Stomach (tissue), 9 donors: ENCODE results near the gene VWCE. TPM values are rescaled to one million over a fixed set of nuclear protein-coding genes. Genes with fewer than 3 reads are reported as not detected.
A peak's percentile ranks its signal among the peaks of the same experiment; 100 is the strongest.

Source experiments
- DNase-seq, 2 donors: peaks; one replicate each; pipeline versions ENCODE4 v3.0.0 to v3.0.0-alpha.2; 2013 to 2019
- H3K27ac ChIP-seq, 5 donors: fragments of 200-600 bp in 4 of 5; sonication (generic) in 4 of 5; one replicate each; pipeline ENCODE4 v1.5.1; 2013 to 2019; ENCODE audit warnings: mild to moderate bottlenecking in 1 of 5, moderate library complexity in 1 of 5
- H3K27me3 ChIP-seq, 3 donors: fragments of 200-600 bp; sonication (generic); one replicate each; pipeline ENCODE4 v1.5.1; 2017 to 2019; ENCODE audit warnings: mixed run types in 1 of 3
- H3K36me3 ChIP-seq, 4 donors: fragments of 200-600 bp; sonication (generic); 1 replicate in 3 of 4; 2 replicates in 1 of 4; pipeline ENCODE4 v1.5.1; 2016 to 2019
- H3K4me1 ChIP-seq, 4 donors: fragments of 200-600 bp; sonication (generic); one replicate each; pipeline ENCODE4 v1.5.1; 2016 to 2019
- H3K4me3 ChIP-seq, 4 donors: fragments of 200-600 bp; sonication (generic) in 3 of 4; one replicate each; pipeline ENCODE4 v1.5.1; 2016 to 2019; ENCODE audit warnings: mild to moderate bottlenecking in 1 of 4
- H3K9me3 ChIP-seq, 4 donors: fragments of 200-600 bp; sonication (generic); one replicate each; pipeline ENCODE4 v1.5.1; 2016 to 2019
- EP300 ChIP-seq: sonication (generic); formaldehyde crosslinking; IDR thresholded peaks from one replicate; pipeline ENCODE4 v1.6.1; 2017; ENCODE audit warnings: antibody characterized with exemption
- POLR2A ChIP-seq, 4 donors: fragments of 450-650 bp; IDR thresholded peaks; one replicate each; pipeline ENCODE4 v1.6.1; 2016; ENCODE audit warnings: antibody characterized with exemption in 4 of 4, control low read depth in 2 of 4, mild to moderate bottlenecking in 1 of 4, moderate library complexity in 1 of 4
- POLR2AphosphoS5 ChIP-seq, 3 donors: sonication (generic); formaldehyde crosslinking; IDR thresholded peaks; one replicate each; pipeline ENCODE4 v1.6.1; 2016; ENCODE audit warnings: antibody characterized with exemption in 3 of 3
- WGBS, 5 donors: extraction: QIAGEN DNeasy Blood & Tissue Kit in 3 of 5; methylation state at CpG; one replicate each; pipeline versions ENCODE4 v1.1.5 to v1.1.7; 2013 to 2018; 5-methylcytosine and 5-hydroxymethylcytosine counted together
- intact Hi-C: fragments of 100-400 bp; cut with DNase I; formaldehyde crosslinking; loops from one replicate; pipeline ENCODE4 v1.15.1; 2023; ENCODE audit warnings: low total_unique reads
- polyA plus RNA-seq, 3 donors: library from polyadenylated mRNA; stranded (reverse); fragments of 200-250 nt; gene quantifications; one replicate each; pipeline ENCODE4 v1.2.3, GENCODE V29; 2013
- total RNA-seq, 5 donors: library from RNA; depleted of rRNA; stranded (reverse); fragments of >200 nt; gene quantifications; one replicate each; pipeline versions ENCODE4 v1.1.0 to v1.2.3, GENCODE V29; 2014 to 2016
- TF ChIP-seq, protein P1 (sequence below), 7 experiments: fragments of 450-650 bp in 4 of 7; fragments of 200-600 bp in 3 of 7; sonication (generic) in 3 of 7; IDR thresholded peaks; one replicate each; pipeline ENCODE4 v1.5.1; 2016 to 2019; ENCODE audit warnings: antibody characterized with exemption in 7 of 7, control low read depth in 2 of 7, mild to moderate bottlenecking in 1 of 7
- donor health status: healthy with polysubstance abuse.
- donor health status: Bipolar disorder and iron deficiency.
- donor health status: healthy.

VWCE gene
- total and polyA plus RNA-seq, 8 donors = 0.45 to 4.6 (median 1.1) TPM; not detected in 2

DNA sequence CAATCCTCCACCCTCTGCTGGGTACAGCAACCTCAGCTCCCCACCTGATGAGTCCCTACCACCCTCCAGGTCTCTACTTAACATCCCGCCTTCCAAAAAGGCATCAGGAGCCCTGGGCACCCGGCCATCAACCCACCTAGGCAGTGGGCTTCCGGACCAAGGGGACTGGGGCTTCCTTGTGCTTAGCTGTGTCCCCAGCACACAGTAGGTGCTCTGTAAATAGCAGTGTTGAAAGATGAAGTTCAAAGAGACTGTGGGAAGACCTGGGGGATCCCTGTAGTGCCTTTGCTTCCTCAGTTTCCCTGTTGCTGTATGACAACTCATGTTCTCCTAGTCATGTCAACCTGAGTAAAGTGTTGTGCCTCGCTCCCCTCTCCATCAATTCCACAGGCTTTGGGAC is 21.0 kb downstream of the VWCE start:
- Histone ChIP-seq H3K36me3 (no peaks in the 10 kb centered on the region), H3K27me3 (peaks cover 0 to 8% (median 0%) of the 10 kb centered on the region in 3 donors), H3K9me3 (no peaks in the 10 kb centered on the region), H3K4me1 (peaks cover 0 to 11% (median 0%) of the 10 kb centered on the region in 4 donors), H3K4me3 (no peak overlapping the region), H3K27ac (no peak overlapping the region)
- DNase-seq = no peak
- intact Hi-C loops = no loop called here
- TF ChIP-seq, protein P1, sequence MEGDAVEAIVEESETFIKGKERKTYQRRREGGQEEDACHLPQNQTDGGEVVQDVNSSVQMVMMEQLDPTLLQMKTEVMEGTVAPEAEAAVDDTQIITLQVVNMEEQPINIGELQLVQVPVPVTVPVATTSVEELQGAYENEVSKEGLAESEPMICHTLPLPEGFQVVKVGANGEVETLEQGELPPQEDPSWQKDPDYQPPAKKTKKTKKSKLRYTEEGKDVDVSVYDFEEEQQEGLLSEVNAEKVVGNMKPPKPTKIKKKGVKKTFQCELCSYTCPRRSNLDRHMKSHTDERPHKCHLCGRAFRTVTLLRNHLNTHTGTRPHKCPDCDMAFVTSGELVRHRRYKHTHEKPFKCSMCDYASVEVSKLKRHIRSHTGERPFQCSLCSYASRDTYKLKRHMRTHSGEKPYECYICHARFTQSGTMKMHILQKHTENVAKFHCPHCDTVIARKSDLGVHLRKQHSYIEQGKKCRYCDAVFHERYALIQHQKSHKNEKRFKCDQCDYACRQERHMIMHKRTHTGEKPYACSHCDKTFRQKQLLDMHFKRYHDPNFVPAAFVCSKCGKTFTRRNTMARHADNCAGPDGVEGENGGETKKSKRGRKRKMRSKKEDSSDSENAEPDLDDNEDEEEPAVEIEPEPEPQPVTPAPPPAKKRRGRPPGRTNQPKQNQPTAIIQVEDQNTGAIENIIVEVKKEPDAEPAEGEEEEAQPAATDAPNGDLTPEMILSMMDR (IDR thresholded peaks at IDR 0.05) = no peak
- TF ChIP-seq POLR2AphosphoS5 (IDR thresholded peaks at IDR 0.05) = no peak
- TF ChIP-seq POLR2A (IDR thresholded peaks at IDR 0.05) = no peak
- TF ChIP-seq EP300 = no peak
- WGBS, 5 donors = 84 to 97% (median 95%) methylated on average over 4 of the region's 4 CpGs

DNA sequence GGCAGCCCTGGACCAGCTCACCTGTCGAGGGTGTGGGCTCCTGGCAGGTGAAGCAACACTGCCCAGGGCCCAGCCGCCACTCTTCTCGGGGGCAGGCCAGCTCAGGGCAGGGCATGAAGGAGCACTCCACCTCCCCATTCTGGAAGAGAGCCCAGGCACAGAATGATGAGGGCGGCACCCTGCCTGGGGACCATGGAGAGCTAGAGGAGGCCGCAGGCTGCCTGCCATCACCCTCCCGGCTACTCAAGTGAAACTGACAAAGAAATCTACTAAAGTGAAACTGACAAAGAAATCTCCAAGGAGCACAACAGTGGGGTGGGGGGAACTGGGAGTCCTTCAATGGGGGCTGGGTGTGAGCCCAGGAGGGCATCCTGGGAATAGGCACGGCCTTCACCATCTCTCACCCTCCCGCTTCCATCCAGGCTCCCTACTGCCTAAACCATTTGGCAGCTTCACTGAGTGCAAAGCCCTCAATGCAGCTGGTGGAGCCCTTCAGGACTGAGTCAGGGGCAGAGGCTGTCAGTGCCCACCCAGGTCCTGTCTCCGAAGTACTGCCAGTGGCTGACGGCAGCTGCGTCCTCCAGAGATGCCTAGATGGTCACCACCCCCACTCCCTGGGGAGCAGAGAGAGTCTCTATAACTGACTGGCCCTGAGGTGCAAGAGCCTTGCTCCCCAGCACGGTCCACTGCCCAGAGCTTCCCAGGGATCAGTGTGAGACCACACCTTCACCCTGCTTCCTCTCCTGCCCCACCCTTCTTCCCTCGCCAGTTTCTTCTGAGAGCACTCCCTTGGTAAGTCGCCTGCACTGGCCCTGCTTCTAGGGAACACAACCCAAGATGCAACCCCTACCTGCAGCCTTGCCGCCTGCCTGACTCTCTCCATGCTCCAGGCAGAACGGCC is 21.7 kb downstream of the VWCE start:
- intact Hi-C loops = no loop called here
- no peaks in the 10 kb centered on the region for H3K36me3 ChIP-seq
- peak in 1 of 2 donors; percentile 71 for DNase-seq
- 61 to 72% (median 66%) methylated on average over 14 to 16 of the region's 16 CpGs for WGBS, 5 donors
- no peak overlapping the region for H3K4me3 ChIP-seq
- H3K9me3 ChIP-seq = no peaks in the 10 kb centered on the region
- H3K27me3 ChIP-seq = peaks cover 0 to 8% (median 0%) of the 10 kb centered on the region in 3 donors
- no peak for TF ChIP-seq POLR2A (IDR thresholded peaks at IDR 0.05)
- TF ChIP-seq, protein P1 (IDR thresholded peaks at IDR 0.05) = no peak
- H3K27ac ChIP-seq = no peak overlapping the region
- H3K4me1 ChIP-seq = peaks cover 0 to 11% (median 0%) of the 10 kb centered on the region in 4 donors

DNA sequence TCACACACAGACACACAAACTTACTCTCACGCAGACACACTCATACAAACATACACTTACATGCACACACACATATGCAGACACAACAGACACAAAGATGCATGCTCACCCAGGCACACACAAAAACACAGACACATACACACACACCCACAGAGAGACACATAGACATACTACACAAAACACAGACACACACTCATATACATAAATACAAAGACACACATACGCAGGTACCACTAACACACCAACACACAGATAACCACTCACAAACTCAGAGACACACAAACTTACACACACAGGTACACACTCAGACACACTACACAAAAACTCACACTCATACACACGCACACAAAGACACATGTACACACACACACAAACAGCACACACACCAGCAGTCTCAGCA is 22.4 kb downstream of the VWCE start:
- no peak overlapping the region for H3K4me3 ChIP-seq
- intact Hi-C loops = no loop called here
- WGBS, 5 donors = 90 to 93% (median 91%) methylated on average over 3 of the region's 3 CpGs
- H3K9me3 ChIP-seq = no peaks in the 10 kb centered on the region
- peaks cover 0 to 8% (median 0%) of the 10 kb centered on the region in 3 donors for H3K27me3 ChIP-seq
- TF ChIP-seq POLR2A (IDR thresholded peaks at IDR 0.05) (no peak), POLR2AphosphoS5 (IDR thresholded peaks at IDR 0.05) (no peak), EP300 (no peak)
- TF ChIP-seq, protein P1 (IDR thresholded peaks at IDR 0.05) = no peak
- H3K36me3 ChIP-seq = no peaks in the 10 kb centered on the region
- H3K4me1 ChIP-seq = peaks cover 0 to 11% (median under 1%) of the 10 kb centered on the region in 4 donors
- DNase-seq = no peak
- H3K27ac ChIP-seq = no peak overlapping the region

DNA sequence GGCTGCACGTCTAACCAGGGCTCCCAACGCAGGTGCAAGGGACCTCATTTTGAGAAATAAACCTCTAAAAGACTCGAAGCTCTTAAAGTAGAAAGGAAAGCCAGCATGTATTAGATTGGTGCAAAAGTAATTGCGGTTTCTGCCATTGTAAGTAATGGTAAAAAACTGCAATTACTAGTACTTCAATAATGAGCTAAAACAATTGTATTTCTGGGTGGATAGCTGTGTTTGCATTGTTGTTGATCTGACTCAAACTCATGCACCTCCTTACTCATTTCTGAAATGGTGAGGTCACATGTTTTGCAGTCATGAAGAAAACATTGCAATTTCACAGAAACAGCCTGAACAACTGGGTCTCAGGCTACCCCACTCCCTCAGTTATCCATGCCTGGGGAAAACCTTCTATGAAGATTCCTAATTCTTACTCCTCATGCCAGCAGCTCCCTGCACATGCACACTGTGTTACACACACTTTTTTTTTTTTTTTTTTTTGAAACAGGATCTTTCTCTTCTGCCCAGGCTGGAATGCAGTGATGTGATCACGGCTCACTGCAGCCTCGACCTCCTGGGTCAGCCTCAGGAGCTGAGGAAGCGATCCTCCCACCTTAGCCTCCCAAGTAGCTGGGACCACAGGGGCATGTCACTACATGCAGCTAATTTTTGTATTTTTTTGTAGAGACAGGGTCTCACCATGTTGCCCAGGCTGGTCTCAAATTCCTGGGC is 24.6 kb downstream of the VWCE start:
- no peaks in the 10 kb centered on the region for H3K9me3 ChIP-seq
- intact Hi-C loops = no loop called here
- no peaks in the 10 kb centered on the region for H3K36me3 ChIP-seq
- no peak overlapping the region for H3K4me3 ChIP-seq
- no peak overlapping the region for H3K27ac ChIP-seq
- no peak for TF ChIP-seq POLR2AphosphoS5 (IDR thresholded peaks at IDR 0.05)
- TF ChIP-seq POLR2A (IDR thresholded peaks at IDR 0.05) = no peak
- TF ChIP-seq EP300 = no peak
- TF ChIP-seq, protein P1 (IDR thresholded peaks at IDR 0.05) = no peak
- no peak for DNase-seq
- H3K27me3 ChIP-seq = peaks cover 0 to 8% (median 0%) of the 10 kb centered on the region in 3 donors
- WGBS, 5 donors = 84 to 90% (median 85%) methylated on average over 7 of the region's 7 CpGs
- H3K4me1 ChIP-seq = peaks cover 0 to 24% (median 8%) of the 10 kb centered on the region in 4 donors
